ENCODE results near the gene C2orf92. TPM values are rescaled to one million over a fixed set of nuclear protein-coding genes. Genes with fewer than 3 reads are reported as not detected.

Gene C2orf92
- 0.71 to 1.0 TPM (median 0.83 TPM) in 5 replicates for total RNA-seq (2022; extraction: Qiagen RNA extraction)

GRCh38 chr2:97669448-97669847, at the start of gene C2orf92:
Gene C2orf92, plus strand, starts transcription at chr2:97669713. Its CDS starts 76 bp downstream, at chr2:97669789.

DNA sequence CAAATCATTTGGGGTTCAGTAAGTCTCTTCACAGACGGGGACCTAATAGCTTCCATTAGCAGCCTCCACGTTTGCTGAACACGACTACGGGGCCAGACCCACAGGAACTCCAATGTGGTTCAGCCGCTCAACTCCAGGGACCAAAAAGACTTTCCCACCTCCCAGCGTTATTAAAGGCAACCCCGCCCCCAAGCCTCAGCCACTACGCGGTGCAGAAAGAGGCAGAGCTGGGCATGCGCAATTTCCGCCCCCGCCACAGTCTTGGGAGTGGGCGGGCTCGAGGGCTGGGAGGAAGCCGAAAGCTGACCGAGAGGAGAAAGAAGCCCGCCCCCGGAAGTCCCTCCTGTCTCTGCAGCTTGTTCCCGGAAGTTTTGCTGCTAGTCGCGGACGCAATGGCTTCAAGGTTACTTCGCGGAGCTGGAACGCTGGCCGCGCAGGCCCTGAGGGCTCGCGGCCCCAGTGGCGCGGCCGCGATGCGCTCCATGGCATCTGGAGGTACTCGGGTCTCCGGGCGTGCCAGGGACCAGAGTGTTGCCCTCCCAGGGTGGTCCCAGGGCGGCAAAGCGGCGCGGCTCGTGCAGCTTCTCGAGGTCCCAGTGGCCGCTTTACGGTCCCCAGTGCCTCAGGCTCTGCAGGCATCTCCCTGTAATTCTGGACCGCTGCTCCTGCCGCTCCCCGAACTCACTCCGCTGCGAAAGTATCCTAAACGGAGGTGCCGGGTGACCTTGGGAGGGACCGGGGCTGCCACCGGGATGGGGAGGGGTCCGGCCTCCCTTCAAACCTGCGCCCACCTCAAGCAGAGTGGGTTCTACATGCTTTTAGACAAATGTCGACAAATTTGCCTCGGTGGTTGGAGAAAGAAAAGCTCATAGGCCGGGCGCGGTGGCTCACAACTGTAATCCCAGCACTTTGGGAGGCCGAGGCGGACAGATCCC, 23.6 kb upstream of the C2orf92 start, which contains the start of gene COX5B:
Gene COX5B, plus strand, starts transcription at position 368 of the 935 bp plus-strand sequence. Its CDS starts 25 bp downstream, at position 393.

GRCh38 chr2:97663962-97664635, 5.4 kb upstream of the C2orf92 start, which contains the start of gene ACTR1B:
Gene ACTR1B, minus strand, starts transcription at chr2:97664044. Its CDS starts 154 bp downstream, at chr2:97663890.

DNA sequence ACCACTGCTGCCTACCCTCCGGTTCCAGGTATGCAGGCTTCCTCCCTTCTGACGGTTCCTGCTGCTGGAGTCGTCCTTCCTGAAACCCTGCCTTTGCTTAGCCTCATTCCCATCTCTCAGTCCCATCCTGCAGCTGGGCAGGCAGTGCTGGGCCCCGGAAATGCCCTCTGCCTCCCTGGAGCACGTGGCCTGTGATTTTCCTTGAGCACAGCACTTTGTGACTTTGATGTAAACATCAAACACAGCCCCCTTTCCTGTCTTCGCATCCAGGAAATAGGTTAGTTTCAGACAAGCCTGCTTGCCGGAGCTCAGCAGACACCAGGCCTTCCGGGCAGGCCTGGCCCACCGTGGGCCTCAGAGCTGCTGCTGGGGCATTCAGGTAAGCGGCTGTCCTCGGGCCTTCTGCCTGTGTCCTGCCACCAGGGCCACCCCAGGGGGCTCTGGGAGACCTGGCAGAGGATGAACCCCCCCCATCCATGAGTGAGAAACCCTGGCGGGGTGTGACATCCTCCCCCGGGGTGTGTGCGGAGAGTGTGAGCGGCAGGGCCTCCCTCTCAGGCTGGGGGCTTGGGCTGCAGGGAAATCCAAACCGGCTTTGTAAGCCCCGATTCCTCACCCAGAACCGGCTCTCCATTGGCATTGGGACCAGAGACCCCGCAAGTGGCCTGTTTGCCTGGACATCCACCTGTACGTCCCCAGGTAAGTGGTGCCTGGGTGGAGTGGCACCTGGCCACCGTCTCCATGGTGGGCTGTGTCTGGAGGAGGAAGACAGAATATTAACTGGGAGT, 44.0 kb downstream of the C2orf92 start, which contains the start of gene ZAP70:
Gene ZAP70, plus strand, starts transcription at position 281 of the 788 bp plus-strand sequence. CDS start 10,461 bp downstream, outside the sequence.

Other genes with a start within 250 kb of the C2orf92 start
- 4.3 to 5.9 TPM (median 5.4 TPM) in 5 replicates for gene ANKRD36B, start 79.8 kb upstream of the C2orf92 start, total RNA-seq (2022; extraction: Qiagen RNA extraction)
- gene COX5B, start 23.7 kb upstream of the C2orf92 start, total RNA-seq (2022; extraction: Qiagen RNA extraction) = 206 to 338 TPM (median 315 TPM) in 5 replicates
- gene ACTR1B, start 5.7 kb upstream of the C2orf92 start, total RNA-seq (2022; extraction: Qiagen RNA extraction) = 38.1 to 44.6 TPM (median 42.1 TPM) in 5 replicates
- 0.10 to 0.12 TPM in 2 of 5 replicates, not detected in the others for gene ZAP70, start 43.9 kb downstream of the C2orf92 start, total RNA-seq (2022; extraction: Qiagen RNA extraction)

Data from A549 treated with Hydrocortisone at 1 μM for 4 hours (cell line).